ENCODE results near the gene NTF3.

DNA sequence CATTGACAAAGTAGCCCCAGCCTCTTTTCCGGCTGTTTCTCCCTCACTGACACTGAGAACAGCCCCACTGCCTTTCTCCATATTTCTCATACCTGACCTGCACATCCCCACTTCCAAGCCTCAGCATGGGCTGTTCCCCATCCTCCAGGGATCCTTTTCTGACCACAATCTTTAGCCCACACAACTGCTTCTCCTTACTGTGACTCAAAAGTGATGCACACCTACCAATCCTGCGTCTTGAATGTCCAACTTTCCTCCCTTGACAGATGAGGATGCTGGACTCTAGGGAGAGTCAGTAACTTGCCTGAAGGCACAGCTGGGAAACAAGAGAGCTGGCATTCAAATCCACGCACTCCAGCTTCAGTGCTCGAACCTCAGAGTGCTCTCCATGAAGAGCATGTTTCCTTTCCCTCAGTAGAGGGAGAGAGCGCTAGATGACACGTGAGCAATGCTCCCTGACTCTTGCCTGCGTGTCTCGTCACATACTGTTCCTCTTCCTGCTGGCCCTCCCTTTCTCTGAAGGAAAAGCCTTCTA is 75.6 kb downstream of the NTF3 start:
- TF ChIP-seq EZH2 (IDR thresholded peaks at IDR 0.05; ENCODE audit: insufficient read depth, low read length), result no peak
- TF ChIP-seq, protein P1, sequence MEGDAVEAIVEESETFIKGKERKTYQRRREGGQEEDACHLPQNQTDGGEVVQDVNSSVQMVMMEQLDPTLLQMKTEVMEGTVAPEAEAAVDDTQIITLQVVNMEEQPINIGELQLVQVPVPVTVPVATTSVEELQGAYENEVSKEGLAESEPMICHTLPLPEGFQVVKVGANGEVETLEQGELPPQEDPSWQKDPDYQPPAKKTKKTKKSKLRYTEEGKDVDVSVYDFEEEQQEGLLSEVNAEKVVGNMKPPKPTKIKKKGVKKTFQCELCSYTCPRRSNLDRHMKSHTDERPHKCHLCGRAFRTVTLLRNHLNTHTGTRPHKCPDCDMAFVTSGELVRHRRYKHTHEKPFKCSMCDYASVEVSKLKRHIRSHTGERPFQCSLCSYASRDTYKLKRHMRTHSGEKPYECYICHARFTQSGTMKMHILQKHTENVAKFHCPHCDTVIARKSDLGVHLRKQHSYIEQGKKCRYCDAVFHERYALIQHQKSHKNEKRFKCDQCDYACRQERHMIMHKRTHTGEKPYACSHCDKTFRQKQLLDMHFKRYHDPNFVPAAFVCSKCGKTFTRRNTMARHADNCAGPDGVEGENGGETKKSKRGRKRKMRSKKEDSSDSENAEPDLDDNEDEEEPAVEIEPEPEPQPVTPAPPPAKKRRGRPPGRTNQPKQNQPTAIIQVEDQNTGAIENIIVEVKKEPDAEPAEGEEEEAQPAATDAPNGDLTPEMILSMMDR (IDR thresholded peaks at IDR 0.05; ENCODE audit: insufficient read depth, low read depth, low read length), result no peak

Data from astrocyte (in vitro differentiated cells and primary cell).